ENCODE data around the gene VIPR2. TPM values are rescaled to one million over a fixed set of nuclear protein-coding genes. Genes with fewer than 3 reads are reported as not detected.

Gene VIPR2
- total RNA-seq, 6 experiments from 2014 or later, result 0.15 to 0.51 (median 0.26) TPM; not detected in 2

DNA sequence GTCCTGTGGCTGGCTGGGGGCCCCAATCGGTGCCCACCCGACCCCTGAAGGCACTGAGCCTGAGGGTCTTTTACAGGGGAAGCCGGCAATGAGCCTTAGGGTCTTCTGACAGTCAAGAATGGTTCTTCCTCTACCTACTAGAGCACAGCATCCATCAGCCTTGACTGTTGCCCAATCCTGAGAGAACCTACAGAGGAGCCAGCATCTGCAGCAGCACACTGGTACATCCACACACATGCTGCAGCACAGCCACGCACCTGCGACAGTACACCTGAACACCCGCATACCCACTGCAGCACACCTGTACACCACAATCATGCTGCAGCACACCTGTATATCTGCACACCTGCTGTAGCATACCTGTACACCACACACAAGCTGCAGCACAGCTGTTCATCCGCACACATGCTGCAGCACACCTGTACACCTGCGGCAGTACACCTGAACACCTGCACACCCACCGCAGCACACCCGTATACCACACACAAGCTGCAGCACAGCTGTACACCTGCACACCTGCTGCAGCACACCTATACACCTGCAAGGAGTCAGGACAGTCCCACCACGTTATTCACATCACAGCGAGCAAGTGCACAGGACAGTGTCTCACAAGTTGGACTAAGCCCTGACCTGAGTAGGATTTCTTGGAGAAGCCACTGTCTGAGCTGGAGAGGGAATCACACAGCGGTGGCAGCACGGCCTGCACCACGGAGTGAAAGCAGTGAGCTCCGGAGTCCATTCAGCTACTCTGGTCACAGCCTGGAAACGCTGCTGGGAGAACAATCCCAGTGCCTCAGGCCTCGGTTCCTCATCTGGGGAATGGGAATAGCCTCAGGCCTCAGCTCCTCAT, 56.4 kb downstream of the VIPR2 start:
- WGBS (ENCODE audit: insufficient coverage, low coverage, low lambda C conversion rate, missing lambda C conversion rate), result 53% methylated on average over 4 of the region's 18 CpGs

DNA sequence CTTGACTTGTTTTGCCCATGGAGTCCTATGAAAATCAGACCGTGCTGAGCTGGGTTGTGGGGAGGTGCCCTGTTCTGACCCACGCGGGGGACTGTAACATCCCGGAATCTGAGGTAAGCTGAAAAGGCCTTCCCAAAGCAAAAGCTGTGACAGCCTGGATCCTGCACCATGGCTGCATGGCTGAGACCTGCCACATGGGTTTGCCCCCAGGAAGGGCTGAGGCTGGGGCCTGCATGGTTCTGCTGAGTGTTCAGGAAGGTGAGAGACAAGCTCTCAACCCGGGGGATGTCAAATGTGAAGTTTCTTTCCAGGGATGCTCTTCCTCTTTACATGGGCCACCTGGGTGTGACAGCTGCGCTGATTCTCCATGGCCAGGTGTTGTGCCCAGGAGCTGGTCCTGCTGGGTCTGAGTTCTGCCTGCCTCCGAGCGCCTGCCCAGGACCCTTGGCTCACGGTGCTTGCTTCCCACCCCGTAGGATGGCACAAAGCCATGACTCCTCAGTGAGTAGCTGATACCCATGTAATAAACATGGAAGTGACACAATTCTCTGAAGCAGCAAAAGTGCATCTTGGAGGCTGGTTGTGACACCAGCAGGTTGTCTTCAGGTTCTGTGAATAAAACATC, 58.3 kb downstream of the VIPR2 start:
- no peaks in the 10 kb centered on the region for H3K9me3 ChIP-seq
- no CpG with 5 or more reads among the region's 10 CpGs for WGBS (ENCODE audit: insufficient coverage, low coverage, low lambda C conversion rate, missing lambda C conversion rate)
- TF ChIP-seq, protein P1, sequence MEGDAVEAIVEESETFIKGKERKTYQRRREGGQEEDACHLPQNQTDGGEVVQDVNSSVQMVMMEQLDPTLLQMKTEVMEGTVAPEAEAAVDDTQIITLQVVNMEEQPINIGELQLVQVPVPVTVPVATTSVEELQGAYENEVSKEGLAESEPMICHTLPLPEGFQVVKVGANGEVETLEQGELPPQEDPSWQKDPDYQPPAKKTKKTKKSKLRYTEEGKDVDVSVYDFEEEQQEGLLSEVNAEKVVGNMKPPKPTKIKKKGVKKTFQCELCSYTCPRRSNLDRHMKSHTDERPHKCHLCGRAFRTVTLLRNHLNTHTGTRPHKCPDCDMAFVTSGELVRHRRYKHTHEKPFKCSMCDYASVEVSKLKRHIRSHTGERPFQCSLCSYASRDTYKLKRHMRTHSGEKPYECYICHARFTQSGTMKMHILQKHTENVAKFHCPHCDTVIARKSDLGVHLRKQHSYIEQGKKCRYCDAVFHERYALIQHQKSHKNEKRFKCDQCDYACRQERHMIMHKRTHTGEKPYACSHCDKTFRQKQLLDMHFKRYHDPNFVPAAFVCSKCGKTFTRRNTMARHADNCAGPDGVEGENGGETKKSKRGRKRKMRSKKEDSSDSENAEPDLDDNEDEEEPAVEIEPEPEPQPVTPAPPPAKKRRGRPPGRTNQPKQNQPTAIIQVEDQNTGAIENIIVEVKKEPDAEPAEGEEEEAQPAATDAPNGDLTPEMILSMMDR (IDR thresholded peaks at IDR 0.05), result no peak
- TF ChIP-seq POLR2A (IDR thresholded peaks at IDR 0.05), result no peak
- no peaks in the 10 kb centered on the region for H3K27me3 ChIP-seq
- intact Hi-C loops (cut with DNase I), result no loop called here
- no peak for ATAC-seq
- DNase-seq, result peak in 1 of 3 donors; percentile 26
- no peak overlapping the region for H3K27ac ChIP-seq
- no peaks in the 10 kb centered on the region for H3K36me3 ChIP-seq
- no peak overlapping the region for H3K4me3 ChIP-seq
- peaks cover 0 to 4% (median 0%) of the 10 kb centered on the region in 4 donors for H3K4me1 ChIP-seq

More for the DNA sequence above, 56.4 kb downstream of the VIPR2 start:
- Histone ChIP-seq H3K36me3 (no peaks in the 10 kb centered on the region), H3K4me3 (no peak overlapping the region), H3K27me3 (no peaks in the 10 kb centered on the region), H3K4me1 (peaks cover 0 to 4% (median 0%) of the 10 kb centered on the region in 4 donors), H3K9me3 (no peaks in the 10 kb centered on the region), H3K27ac (no peak overlapping the region)
- no peak for TF ChIP-seq POLR2A (IDR thresholded peaks at IDR 0.05)
- TF ChIP-seq, protein P1 (IDR thresholded peaks at IDR 0.05), result no peak
- DNase-seq (peak in 2 of 3 donors; percentile 20 to 45), ATAC-seq (no peak)
- intact Hi-C loops (cut with DNase I), result no loop called here

DNA sequence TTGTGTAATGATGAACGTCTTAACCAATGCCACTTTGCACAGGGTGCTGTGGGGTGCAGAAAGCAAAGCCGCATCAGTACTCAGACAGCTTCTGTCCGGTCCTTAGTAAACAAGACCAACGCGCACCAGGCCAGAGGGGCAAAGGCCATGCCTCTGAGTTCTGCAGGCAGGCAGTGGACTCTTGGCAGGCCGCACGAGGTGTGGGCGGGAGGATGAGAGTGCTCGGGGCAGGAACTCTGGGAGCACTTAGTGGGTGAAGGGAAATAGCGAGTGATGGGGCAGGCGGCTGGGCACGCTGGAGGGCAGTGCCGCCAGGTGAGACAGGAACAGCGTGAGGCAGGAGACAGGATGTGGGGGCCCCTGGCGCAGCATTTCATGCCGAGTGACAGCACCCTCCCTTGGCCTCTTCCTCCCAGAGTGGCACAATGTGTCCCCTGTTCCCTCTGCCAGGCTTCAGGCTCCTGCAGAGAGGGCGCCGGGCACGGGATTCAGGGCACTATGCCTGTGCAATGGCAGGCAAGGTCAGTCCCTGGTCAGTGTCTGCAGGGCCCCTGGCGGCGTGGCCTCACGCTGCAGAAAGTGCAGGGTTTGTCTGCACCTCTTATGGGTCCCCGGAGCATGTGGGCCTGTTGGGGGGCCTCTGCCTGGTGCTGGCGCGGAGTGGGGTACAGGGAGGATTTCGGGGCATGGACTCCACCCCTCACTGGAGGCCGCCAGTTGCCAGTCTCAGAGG, 60.4 kb downstream of the VIPR2 start:
- WGBS (ENCODE audit: insufficient coverage, low coverage, low lambda C conversion rate, missing lambda C conversion rate), result no CpG with 5 or more reads among the region's 27 CpGs
- Histone ChIP-seq H3K36me3 (no peaks in the 10 kb centered on the region), H3K27me3 (no peaks in the 10 kb centered on the region), H3K9me3 (no peaks in the 10 kb centered on the region), H3K4me3 (no peak overlapping the region), H3K27ac (no peak overlapping the region), H3K4me1 (peaks cover 0 to 4% (median 0%) of the 10 kb centered on the region in 4 donors)
- intact Hi-C loops (cut with DNase I), result no loop called here
- DNase-seq (peak; percentile 81 to 93 (median 91)), ATAC-seq (peak; percentile 93 to 100 (median 99))
- TF ChIP-seq POLR2A (IDR thresholded peaks at IDR 0.05), result no peak
- TF ChIP-seq, protein P1 (IDR thresholded peaks at IDR 0.05), result no peak

DNA sequence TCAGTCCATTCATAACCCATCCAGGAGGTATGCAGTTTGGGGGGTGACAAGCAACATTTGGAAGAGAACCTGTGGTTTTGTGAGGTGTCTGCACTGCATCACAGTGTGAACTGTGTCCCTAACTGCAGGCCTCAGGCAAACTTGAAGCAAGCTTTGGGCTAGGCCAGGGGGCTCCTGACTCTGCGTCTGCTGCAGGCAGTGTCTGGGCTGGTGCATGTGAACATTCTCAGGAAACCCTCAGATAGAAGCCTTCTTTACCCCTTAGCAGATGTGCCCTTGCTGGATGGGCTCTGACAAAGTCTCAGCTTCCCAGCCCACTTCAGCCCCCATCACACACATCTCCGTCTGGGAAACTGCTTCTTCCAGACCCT, 61.0 kb downstream of the VIPR2 start:
- TF ChIP-seq POLR2A (IDR thresholded peaks at IDR 0.05), result no peak
- TF ChIP-seq, protein P1 (IDR thresholded peaks at IDR 0.05), result no peak
- intact Hi-C loops (cut with DNase I), result no loop called here
- Histone ChIP-seq H3K27me3 (no peaks in the 10 kb centered on the region), H3K36me3 (no peaks in the 10 kb centered on the region), H3K4me1 (peaks cover 0 to 4% (median 0%) of the 10 kb centered on the region in 4 donors), H3K9me3 (no peaks in the 10 kb centered on the region), H3K4me3 (no peak overlapping the region), H3K27ac (no peak overlapping the region)
- no peak for DNase-seq
- WGBS (ENCODE audit: insufficient coverage, low coverage, low lambda C conversion rate, missing lambda C conversion rate), result no CpG with 5 or more reads among the region's 2 CpGs
- peak in 2 of 4 donors; percentile 9 to 10 for ATAC-seq
